Cardiac ventricle fibroblast (primary cell): ENCODE measurements around the gene FBXO36. TPM values are rescaled to one million over a fixed set of nuclear protein-coding genes. Genes with fewer than 3 reads are reported as not detected.

Experiments
- total RNA-seq: library from RNA; depleted of rRNA; stranded (reverse); fragments of >200 nt; gene quantifications from 2 replicates; pipeline ENCODE4 v1.2.3, GENCODE V29; 2015

The FBXO36 gene
- 2.6 and 2.9 TPM in 2 replicates for total RNA-seq

DNA sequence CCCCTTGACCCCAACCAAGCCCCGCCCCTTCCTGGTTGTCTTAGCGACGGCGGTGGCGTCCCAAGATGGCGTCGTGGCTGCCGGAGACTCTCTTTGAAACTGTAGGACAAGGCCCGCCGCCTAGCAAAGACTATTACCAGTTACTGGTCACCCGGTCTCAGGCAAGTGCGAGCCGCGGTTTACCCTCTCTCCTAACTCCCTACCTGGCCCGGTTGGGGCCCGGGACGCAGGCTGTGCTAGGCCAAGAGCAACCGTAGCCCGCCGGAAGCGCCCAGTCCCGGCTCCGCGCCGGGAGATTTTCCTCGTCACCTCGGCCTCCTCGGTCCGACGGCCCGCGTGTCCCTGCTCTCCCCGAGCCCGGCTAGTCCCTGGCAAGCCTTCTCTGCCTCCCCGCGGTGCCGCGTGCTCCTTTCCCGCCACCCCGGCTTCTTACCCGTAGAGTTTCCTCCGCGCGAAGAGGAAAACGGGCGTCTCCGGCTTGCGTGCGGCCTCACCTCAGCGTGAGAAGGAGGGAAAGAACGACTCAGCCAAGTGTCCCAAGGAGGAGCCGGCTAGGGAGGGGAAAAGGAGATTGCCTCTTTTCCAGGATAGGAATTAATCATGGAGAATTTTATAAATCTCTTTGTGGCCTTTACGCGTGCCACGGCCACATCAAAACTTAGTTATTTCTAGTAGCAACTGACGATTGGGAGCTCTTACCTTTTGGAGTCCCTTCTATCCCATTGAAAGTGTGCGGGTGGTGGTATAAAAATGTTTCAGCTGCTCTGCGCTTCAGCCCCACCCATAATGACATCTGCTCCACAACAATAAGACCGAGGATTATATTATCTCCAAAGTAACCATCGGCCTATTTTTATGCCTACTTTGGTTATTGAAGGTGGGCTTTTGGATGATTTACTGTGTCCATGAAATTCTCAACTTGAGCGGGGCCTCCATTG lies at the start of gene FBXO36:
Gene FBXO36, plus strand, starts transcription at position 55 of the 938 bp plus-strand sequence. Its CDS starts 11 bp downstream, at position 66.

GRCh38 chr2:229921892-229922448 lies 333 bp upstream of the FBXO36 start, which contains the start of gene TRIP12:
TRIP12 (minus strand) TSS chr2:229922009; CDS start chr2:229880079, 41,930 bp downstream.

Other genes starting within 250 kb of the FBXO36 start
- gene DNER, start 207.9 kb upstream of the FBXO36 start, total RNA-seq: 0.05 and 0.12 TPM in 2 replicates
- gene TRIP12, start 494 bp upstream of the FBXO36 start, total RNA-seq: 95.4 and 138 TPM in 2 replicates
- gene SLC16A14, start 146.4 kb downstream of the FBXO36 start, total RNA-seq: 0.06 TPM in 1 of 2 replicates, not detected in the other